HTR-8/SVneo (cell line): ENCODE measurements around the gene HEPN1.
A peak's percentile ranks its signal among the peaks of the same experiment; 100 is the strongest.

ENCODE experiments used
- DNase-seq: peaks from one replicate; pipeline ENCODE4 v3.0.0; 2011; ENCODE audit warnings: low spot score, mixed read lengths; ENCODE audit not compliant: insufficient read length
- FAIRE-seq: peaks from 2 replicates; lab custom pipeline; 2011; peaks lifted over from hg19 to GRCh38; lab: Jason Lieb, UNC

Gene HEPN1

DNA sequence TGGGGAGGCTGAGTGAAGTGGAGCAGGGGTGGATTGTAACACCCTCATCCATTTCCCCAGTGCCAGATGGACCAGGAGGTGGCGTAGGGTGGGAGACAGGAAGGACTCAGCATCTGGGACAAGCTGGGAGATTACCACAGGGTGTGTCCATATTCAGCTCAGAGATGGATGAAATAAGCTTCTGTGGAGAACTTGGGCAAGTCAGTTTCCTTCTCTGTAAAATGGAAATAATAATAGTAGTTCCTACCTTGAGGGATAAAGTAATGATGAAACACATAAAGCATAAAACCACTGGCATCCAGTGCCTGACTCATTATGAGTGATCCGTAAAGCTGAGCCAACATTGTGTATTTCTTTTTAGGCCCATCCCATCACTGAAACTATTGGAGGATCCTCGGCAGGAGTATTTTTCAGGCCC, 20.8 kb upstream of the HEPN1 start:
- FAIRE-seq (no peak), DNase-seq (no peak)

DNA sequence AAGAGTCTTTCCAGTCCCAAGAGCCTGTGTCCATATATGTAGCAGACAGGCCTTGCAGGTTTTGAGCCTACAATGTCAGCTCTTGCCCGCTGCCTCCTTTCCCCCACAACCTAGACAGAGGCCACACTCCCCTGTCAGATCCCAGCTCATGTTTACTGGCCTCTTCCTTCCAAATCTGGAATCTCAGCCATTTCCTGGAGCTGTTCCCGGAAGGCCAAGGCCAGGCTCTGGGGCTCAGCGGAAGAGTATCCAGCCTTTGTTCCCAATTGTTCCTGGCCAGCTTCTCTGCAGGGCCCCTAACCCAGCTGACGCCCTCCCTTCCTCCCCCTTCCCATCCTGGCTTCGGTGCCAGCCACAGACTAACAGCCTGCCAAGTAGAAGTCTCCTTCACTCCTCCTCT, 20.3 kb upstream of the HEPN1 start:
- no peak for FAIRE-seq
- no peak for DNase-seq

GRCh38 chr11:124899383-124900145, 19.5 kb upstream of the HEPN1 start:
- no peak for DNase-seq
- FAIRE-seq, result no peak

DNA sequence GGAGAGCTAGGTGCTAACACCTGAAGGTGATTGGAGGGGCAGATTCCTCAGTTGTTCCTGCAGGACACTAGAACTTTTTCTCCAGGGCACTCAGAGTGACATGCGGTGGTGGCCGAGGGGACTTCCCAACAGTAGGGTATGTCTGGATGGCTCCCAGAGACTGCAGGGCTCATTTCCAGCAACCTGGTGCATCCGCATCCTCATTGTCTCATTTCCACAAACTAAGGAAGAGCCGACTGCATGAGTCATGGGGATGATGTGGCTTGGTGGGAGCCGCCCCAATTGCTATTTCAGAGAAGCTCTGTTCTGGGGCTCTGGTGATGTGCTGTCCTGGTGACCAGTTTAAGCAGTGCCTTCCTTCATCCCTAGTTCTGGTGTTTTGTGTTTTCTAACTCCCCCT, 18.6 kb upstream of the HEPN1 start:
- FAIRE-seq (no peak), DNase-seq (peak; percentile 63)

- DNase-seq (no peak), FAIRE-seq (no peak)
Measured at GRCh38 chr11:124902616-124903015, 16.4 kb upstream of the HEPN1 start.

- FAIRE-seq, result no peak
- DNase-seq, result no peak
Measured at GRCh38 chr11:124915541-124916369, 3.3 kb upstream of the HEPN1 start.

DNA sequence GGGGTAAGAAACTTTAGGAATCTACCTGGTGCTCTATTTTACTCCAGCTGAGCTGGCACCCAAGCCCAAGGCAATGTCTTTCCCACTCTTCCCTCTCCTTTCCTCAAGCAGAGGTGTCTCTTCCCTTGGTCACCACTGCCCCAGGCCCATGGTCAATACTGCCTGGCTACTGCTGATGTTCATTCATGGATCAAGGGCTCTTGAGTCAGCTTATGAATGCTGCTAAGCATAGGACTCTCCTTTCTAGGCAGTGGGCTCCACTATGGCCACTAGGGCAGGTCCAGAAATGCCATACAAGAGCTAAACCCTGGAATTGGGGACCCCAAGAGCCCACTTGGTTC, 2.7 kb upstream of the HEPN1 start:
- DNase-seq (no peak), FAIRE-seq (no peak)

- no peak for FAIRE-seq
- no peak for DNase-seq
Measured at GRCh38 chr11:124917115-124917637, 1.9 kb upstream of the HEPN1 start.

DNA sequence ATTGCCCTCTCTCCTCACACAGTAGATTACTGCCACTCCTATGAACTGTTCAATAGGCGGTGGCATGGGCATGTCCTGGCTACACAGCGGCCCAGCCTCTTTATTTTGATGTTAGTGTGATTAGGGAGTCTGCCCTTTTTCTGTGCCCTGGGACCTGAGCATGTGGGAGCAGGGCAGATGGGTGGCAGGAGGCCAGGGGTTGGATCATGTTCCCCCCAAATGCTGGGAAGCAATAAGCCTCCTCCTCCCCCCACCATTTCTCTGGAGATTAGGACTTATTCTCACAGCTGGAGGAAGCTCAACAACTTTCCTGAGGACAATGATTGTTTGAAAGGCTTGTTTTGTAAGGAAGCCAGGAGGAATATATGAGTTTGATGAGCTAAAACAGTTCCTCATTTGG, 848 bp downstream of the HEPN1 start:
- FAIRE-seq (no peak), DNase-seq (no peak)

GRCh38 chr11:124920356-124920755, 1.3 kb downstream of the HEPN1 start:
- DNase-seq (no peak), FAIRE-seq (no peak)

GRCh38 chr11:124920870-124921609, 2.0 kb downstream of the HEPN1 start:
- DNase-seq (no peak), FAIRE-seq (no peak)

GRCh38 chr11:124922831-124923230, 3.8 kb downstream of the HEPN1 start:
- DNase-seq, result no peak
- no peak for FAIRE-seq

- no peak for FAIRE-seq
- DNase-seq, result no peak
Measured at GRCh38 chr11:124923296-124923695, 4.2 kb downstream of the HEPN1 start.

DNA sequence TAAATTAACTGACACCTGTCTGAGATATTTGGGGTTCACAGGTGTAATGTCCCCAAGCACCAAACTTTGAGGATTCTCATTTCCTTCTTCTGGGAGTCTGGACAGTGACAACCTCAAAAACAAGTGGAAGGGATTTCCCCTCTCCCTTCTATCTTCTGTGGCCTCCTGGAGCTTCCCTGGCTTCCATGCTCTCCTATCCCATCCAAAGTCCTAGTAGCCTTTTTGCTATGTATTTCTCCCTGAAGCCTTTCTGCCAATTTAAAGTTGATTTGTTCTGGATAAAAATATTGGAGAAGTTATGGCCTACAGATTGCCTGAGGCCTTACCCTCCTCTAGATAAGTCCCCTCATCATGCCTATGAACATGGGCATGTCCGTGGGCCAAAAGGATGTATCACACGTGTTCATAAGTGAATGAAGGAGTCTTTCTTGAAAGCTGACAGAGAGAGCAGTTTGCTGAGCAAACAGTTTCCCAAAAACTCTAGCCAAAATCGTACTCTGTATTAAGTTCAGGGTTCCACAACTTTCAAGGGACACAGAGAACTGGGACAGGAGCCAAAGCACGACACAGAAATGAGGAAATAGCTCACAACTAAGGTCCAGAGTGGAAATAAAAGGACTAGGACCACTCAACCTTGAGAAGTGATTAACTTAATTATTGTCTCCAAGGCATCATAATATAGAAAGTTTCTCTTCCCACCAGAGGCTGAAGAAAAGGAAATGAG, 10.1 kb downstream of the HEPN1 start:
- FAIRE-seq (no peak), DNase-seq (no peak)

GRCh38 chr11:124930799-124931198, 11.7 kb downstream of the HEPN1 start:
- FAIRE-seq, result no peak
- DNase-seq, result no peak

DNA sequence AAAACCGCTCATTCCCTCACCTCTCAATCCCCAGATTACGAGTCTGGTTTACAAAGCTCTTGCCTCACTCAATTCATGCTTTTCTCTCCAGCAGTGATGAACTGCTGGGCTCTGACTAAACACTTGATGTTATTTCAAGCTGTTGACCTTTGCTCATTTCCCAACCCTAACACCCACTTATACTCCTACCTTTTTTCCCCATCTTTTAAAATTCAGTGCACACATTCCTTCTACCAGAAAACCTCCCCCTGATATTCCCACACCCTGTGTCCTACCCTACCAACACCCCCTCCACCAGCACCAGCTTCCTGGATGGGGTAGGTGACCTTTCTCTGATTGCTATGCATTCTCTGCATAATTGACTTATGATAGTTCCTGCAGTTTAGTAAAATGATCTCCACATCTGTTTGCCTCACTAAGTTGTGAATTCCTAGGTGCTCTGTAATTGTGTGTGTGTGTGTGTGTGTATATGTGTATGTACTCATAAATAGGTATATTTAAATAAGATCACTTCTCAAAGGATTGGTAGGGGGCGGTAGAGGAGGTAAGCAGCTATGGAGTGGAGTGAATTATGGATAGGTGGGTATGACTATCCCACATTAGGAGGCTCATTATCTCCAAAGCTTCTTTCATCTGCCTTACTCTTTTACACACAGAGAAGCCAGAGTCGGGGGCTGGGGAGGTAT, 16.0 kb downstream of the HEPN1 start:
- FAIRE-seq (no peak), DNase-seq (no peak)

- FAIRE-seq (no peak), DNase-seq (no peak)
Measured at GRCh38 chr11:124935548-124936514, 16.8 kb downstream of the HEPN1 start, which contains the start of gene HEPACAM. HEPACAM (minus strand) TSS chr11:124936047; CDS start chr11:124936006, 41 bp downstream.

DNA sequence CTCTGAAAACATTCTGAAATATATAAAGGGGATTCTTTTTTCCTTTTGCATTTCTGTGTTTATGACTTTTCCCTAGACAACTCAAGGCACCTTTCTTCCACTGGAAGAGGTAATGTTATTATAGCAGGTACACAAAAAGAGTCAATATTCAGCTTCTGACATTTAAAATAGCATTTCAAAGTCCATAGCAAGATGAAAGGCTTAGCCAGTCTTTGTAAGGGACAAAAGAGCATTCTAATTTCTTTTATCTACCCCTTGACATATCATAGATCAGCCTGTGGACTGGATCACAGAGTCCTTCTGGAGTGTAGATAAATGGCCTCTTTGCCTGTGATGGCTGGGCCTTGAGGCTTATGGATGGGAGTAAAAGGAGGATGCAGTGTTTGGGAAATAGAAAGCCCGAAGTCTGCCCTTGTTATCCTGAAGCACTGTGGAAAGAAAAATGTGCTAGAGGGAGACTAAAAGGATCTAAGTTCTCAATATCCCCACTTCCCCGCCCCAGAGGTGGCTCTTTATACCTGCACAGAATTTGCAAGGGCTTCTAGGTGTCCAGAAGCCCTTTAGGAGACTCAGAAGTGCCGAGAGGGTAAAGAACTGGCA, 18.4 kb downstream of the HEPN1 start:
- no peak for FAIRE-seq
- no peak for DNase-seq
